Neutrophil (primary cell): ENCODE data around the gene ARID3B.

Source experiments
- H3K27ac ChIP-seq: fragments of 200-600 bp; sonication (generic); 2 replicates; pipeline ENCODE4 v1.5.1; 2016; ENCODE audit warnings: mild to moderate bottlenecking, moderate library complexity
- H3K27me3 ChIP-seq: fragments of 200-600 bp; sonication (generic); 2 replicates; pipeline ENCODE4 v1.6.0; 2016; ENCODE audit warnings: mild to moderate bottlenecking
- H3K36me3 ChIP-seq: fragments of 200-600 bp; sonication (generic); 2 replicates; pipeline ENCODE4 v1.5.1; 2017
- H3K4me1 ChIP-seq, 2 experiments: fragments of 200-600 bp in 1 of 2; sonication (generic) in 1 of 2; 1 replicate in 1 of 2; 2 replicates in 1 of 2; pipeline versions ENCODE4 v1.5.1 to v1.6.1; 2013 to 2016; ENCODE audit warnings: low read depth in 1 of 2, low read length in 1 of 2, mild to moderate bottlenecking in 1 of 2, moderate library complexity in 1 of 2; ENCODE audit not compliant: control insufficient read depth in 1 of 2, insufficient read depth in 1 of 2
- H3K4me3 ChIP-seq, 2 experiments: fragments of 200-600 bp in 1 of 2; sonication (generic) in 1 of 2; 1 replicate in 1 of 2; 2 replicates in 1 of 2; pipeline ENCODE4 v1.5.1; 2013 to 2016; ENCODE audit warnings: low read depth in 1 of 2, low read length in 1 of 2, mild to moderate bottlenecking in 1 of 2, moderate library complexity in 1 of 2
- H3K9me3 ChIP-seq: fragments of 200-600 bp; sonication (generic); 2 replicates; pipeline ENCODE4 v1.5.1; 2016
- TF ChIP-seq, protein P1 (sequence below): fragments of 200-600 bp; sonication (generic); IDR thresholded peaks from 2 replicates; pipeline ENCODE4 v1.5.1; 2016; ENCODE audit warnings: antibody characterized with exemption

The ARID3B gene

DNA sequence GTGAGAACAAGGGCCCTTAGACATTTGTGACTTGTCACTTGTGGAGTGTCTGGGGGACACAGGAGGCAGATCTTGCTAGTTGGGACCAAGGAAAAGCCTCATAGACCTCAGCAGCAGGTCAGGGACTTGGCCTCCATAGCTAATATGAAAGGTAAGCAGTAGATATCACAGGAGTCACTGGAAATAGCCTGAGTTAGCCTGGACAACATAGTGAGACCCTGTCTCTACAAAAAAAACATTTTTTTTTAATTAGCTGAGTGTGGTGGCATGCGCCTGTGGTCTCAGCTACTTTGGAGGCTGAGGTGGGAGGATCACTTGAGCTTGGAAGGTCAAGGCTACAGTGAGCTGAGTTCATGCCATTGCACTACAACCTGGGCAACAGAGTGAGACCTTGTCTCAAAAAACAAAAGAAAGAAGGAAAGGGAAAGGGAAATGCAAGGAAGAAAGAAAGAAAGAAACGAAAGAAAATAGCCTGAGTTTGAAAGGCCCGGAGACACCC, 37.5 kb downstream of the ARID3B start:
- Histone ChIP-seq H3K36me3 (peaks cover 96% of the 10 kb centered on the region), H3K4me1 (peaks cover 5 to 6% of the 10 kb centered on the region in 2 experiments), H3K4me3 (no peak overlapping the region), H3K27ac (no peak overlapping the region), H3K27me3 (no peaks in the 10 kb centered on the region), H3K9me3 (no peaks in the 10 kb centered on the region)
- TF ChIP-seq, protein P1, sequence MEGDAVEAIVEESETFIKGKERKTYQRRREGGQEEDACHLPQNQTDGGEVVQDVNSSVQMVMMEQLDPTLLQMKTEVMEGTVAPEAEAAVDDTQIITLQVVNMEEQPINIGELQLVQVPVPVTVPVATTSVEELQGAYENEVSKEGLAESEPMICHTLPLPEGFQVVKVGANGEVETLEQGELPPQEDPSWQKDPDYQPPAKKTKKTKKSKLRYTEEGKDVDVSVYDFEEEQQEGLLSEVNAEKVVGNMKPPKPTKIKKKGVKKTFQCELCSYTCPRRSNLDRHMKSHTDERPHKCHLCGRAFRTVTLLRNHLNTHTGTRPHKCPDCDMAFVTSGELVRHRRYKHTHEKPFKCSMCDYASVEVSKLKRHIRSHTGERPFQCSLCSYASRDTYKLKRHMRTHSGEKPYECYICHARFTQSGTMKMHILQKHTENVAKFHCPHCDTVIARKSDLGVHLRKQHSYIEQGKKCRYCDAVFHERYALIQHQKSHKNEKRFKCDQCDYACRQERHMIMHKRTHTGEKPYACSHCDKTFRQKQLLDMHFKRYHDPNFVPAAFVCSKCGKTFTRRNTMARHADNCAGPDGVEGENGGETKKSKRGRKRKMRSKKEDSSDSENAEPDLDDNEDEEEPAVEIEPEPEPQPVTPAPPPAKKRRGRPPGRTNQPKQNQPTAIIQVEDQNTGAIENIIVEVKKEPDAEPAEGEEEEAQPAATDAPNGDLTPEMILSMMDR = no peak

DNA sequence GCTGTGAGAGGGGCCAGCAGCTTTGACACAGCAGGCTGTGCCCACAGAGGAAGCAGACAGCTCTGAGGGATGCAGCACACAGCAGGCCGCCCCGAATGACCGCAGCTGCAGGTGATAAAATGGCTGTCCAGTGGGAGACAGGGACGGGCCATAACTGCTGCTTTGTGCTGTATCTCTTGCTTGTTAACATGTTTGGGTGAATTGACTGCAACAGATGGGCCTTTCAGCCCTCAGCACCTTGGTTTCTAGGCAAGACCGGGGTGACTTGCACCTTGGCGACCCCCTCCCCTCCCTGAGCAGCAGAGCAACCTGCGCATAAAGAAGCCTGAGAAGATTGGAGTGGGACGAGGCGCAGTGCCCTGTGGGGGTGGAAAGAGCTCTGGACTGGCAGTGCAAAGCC, 38.0 kb downstream of the ARID3B start:
- H3K27me3 ChIP-seq = no peaks in the 10 kb centered on the region
- no peak overlapping the region for H3K27ac ChIP-seq
- peaks cover 95% of the 10 kb centered on the region for H3K36me3 ChIP-seq
- TF ChIP-seq, protein P1 = no peak
- H3K4me3 ChIP-seq = no peak overlapping the region
- H3K9me3 ChIP-seq = no peaks in the 10 kb centered on the region
- H3K4me1 ChIP-seq = peaks cover 5 to 6% of the 10 kb centered on the region in 2 experiments

DNA sequence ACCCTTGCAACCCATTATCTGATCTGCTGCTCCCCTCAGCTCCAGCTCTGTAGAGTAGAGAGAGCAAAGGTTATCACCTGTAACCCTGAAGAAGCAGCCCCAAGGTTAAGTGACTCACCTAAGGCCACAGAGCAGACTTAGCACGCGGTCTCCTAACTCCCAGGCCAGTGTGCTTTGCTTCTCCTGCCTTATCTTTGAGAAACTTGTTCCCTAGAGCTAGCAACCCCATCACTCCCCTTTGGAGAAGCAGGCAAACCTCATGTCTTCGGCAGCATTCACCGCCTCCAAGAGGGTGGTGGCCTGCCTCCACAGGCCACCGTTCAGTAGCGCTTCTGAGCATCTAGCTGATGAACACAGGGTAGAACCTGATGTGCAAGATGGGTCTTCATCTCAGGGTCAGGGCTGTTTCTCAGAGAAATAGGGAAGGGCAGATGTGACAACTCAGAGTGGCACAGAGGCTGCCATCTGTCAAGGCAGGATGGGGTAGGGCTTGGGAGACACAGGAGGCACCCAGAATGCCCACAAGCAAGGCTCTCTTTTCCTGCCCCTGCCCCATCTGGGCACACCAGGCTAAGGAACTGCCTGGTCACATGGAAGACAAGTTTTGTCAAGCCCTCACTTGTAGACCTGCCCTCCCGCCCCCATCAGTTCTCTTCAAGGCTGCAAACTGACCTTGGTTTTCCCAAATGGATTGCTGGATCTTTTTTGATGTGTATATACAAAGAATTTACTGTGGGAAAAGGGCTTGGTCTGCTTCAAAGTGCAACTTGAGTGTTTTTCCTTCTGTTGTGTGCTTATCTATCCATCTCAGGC, 39.7 kb downstream of the ARID3B start:
- Histone ChIP-seq H3K4me1 (no peaks in the 10 kb centered on the region), H3K9me3 (no peaks in the 10 kb centered on the region), H3K27ac (no peak overlapping the region), H3K36me3 (peaks cover 95% of the 10 kb centered on the region), H3K27me3 (no peaks in the 10 kb centered on the region), H3K4me3 (no peak overlapping the region)
- TF ChIP-seq, protein P1 = no peak

DNA sequence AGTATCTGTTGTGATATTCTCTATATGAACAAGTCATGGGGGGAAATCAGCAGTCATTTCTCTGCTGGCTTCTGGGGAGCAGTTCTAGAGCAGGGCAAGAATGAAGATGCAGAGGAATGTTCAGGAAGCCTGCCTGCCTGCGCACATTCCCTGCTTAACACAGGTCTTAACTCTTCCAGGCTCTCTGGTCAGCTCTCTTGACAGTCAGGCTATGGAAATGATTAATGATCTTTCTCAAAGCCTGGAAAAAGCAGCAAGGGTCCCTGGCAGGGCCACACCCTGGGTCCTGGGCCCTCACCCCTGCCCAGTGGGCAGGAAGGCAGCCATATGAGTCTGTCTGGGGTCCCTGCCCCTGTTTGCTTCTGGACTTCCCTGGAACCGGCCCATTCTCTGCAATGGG, 43.2 kb downstream of the ARID3B start:
- H3K36me3 ChIP-seq = peaks cover 84% of the 10 kb centered on the region
- H3K27ac ChIP-seq = no peak overlapping the region
- H3K27me3 ChIP-seq = no peaks in the 10 kb centered on the region

DNA sequence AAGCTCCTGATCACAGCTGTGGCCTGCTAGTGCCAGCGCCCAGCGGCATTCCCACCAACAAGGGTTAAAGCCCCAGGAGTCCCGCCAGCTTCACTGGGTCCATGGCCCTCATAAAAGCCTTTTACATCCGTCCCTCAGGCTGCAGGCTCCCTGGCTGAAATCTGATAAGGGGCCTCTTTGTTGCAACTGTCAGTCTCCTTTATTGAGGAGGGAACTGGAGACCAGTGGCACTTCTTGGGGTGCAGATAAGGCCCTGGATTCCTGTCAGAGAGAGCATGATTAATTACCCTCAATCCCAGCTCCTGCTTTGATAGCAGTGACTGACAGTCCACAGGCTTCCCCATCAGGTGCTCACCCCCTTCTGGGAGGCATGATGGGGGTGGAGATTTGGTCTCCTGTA, 43.8 kb downstream of the ARID3B start:
- Histone ChIP-seq H3K9me3 (no peaks in the 10 kb centered on the region), H3K36me3 (peaks cover 84% of the 10 kb centered on the region)

More for the DNA sequence above, 43.2 kb downstream of the ARID3B start:
- Histone ChIP-seq H3K4me3 (no peak overlapping the region), H3K9me3 (no peaks in the 10 kb centered on the region), H3K4me1 (peaks cover 0 to 8% of the 10 kb centered on the region in 2 experiments)
- TF ChIP-seq, protein P1 = no peak

More for the DNA sequence above, 43.8 kb downstream of the ARID3B start:
- Histone ChIP-seq H3K4me3 (no peak overlapping the region), H3K27me3 (no peaks in the 10 kb centered on the region), H3K27ac (no peak overlapping the region), H3K4me1 (peaks cover 0 to 11% of the 10 kb centered on the region in 2 experiments)
- TF ChIP-seq, protein P1 = no peak
